ENCODE data around the gene EXOC1.

EXOC1 gene

DNA sequence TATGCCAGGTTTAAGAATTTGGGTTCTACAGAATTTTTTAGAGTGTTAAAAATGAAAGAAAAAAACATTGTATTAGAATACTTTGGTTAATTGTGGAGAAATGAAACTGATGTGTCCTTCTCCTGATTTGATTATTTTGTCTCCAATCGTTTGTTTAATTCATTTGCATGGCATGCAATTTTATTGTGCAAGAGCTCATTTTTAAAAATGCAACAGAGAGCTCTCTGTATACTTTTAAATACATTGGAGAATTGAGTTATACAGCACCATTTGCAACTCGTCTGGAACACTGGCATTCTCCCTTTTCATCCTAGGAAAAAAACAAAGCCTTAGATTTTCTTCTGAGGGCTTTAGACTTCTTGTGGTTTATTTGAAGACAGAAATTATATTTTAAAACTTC is 33.2 kb upstream of the EXOC1 start:
- Histone ChIP-seq H3F3A (ENCODE audit: control insufficient read depth, insufficient read depth) (no peaks in the 10 kb centered on the region), H3K79me2 (ENCODE audit: control insufficient read depth, low read length) (no peaks in the 10 kb centered on the region), H4K20me1 (ENCODE audit: control insufficient read depth, insufficient read depth, low read depth, low read length) (no peaks in the 10 kb centered on the region), H3K4me2 (ENCODE audit: low read length) (no peak overlapping the region), H3K27me3 (ENCODE audit: control insufficient read depth, low read length) (no peaks in the 10 kb centered on the region), H3K36me3 (ENCODE audit: control insufficient read depth, low read length) (no peaks in the 10 kb centered on the region), H3K9me2 (replicated peaks; ENCODE audit: control insufficient read depth, low read length) (no peaks in the 10 kb centered on the region), H3K4me1 (ENCODE audit: control insufficient read depth, low read length) (0 out of 2 replicates have a peak, but pooled peaks cover 4% of the 10 kb centered on the region), H3K4me3 (ENCODE audit: low read length) (no peak overlapping the region), H3K27ac (ENCODE audit: low read depth, low read length) (no peak overlapping the region), H3K9me3 (ENCODE audit: control insufficient read depth, insufficient read depth, low read length) (peaks cover 7% of the 10 kb centered on the region; the same call in 1 of the 2 replicates)
- TF ChIP-seq EZH2phosphoT487 (IDR thresholded peaks at IDR 0.05; ENCODE audit: borderline replicate concordance, low read length) = no peak
- TF ChIP-seq, protein P1, sequence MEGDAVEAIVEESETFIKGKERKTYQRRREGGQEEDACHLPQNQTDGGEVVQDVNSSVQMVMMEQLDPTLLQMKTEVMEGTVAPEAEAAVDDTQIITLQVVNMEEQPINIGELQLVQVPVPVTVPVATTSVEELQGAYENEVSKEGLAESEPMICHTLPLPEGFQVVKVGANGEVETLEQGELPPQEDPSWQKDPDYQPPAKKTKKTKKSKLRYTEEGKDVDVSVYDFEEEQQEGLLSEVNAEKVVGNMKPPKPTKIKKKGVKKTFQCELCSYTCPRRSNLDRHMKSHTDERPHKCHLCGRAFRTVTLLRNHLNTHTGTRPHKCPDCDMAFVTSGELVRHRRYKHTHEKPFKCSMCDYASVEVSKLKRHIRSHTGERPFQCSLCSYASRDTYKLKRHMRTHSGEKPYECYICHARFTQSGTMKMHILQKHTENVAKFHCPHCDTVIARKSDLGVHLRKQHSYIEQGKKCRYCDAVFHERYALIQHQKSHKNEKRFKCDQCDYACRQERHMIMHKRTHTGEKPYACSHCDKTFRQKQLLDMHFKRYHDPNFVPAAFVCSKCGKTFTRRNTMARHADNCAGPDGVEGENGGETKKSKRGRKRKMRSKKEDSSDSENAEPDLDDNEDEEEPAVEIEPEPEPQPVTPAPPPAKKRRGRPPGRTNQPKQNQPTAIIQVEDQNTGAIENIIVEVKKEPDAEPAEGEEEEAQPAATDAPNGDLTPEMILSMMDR (IDR thresholded peaks at IDR 0.05; ENCODE audit: low read depth, low read length, poor library complexity, severe bottlenecking) = no peak

DNA sequence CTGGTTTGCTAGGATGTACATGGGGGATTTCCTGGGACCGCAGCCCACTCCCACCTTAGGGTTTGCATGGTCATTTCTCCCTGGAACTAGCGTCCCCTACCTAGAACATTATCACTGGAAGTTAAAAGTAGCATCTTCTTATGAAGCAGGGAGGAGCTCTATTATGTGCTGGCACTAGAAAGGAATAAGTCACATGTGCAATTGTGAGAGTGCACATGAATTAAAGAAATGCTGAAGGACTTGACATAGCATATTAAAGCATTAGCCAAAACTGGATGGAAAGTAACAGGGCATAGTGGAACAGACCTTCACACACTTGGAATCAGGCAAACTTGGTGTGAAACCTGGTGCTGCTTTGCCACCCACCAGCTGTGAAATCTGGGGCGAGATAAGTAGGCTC is 31.1 kb upstream of the EXOC1 start:
- H3F3A ChIP-seq (ENCODE audit: control insufficient read depth, insufficient read depth) = no peaks in the 10 kb centered on the region
- TF ChIP-seq, protein P1 (IDR thresholded peaks at IDR 0.05; ENCODE audit: low read depth, low read length, poor library complexity, severe bottlenecking) = no peak
- no peak for TF ChIP-seq EZH2phosphoT487 (IDR thresholded peaks at IDR 0.05; ENCODE audit: borderline replicate concordance, low read length)
- no peak overlapping the region for H3K27ac ChIP-seq (ENCODE audit: low read depth, low read length)
- peaks cover 3% of the 10 kb centered on the region; the same call in 1 of the 2 replicates for H3K9me3 ChIP-seq (ENCODE audit: control insufficient read depth, insufficient read depth, low read length)
- H3K9me2 ChIP-seq (replicated peaks; ENCODE audit: control insufficient read depth, low read length) = no peaks in the 10 kb centered on the region
- H3K27me3 ChIP-seq (ENCODE audit: control insufficient read depth, low read length) = no peaks in the 10 kb centered on the region
- H3K4me1 ChIP-seq (ENCODE audit: control insufficient read depth, low read length) = no peaks in the 10 kb centered on the region
- no peak overlapping the region for H3K4me3 ChIP-seq (ENCODE audit: low read length)
- no peaks in the 10 kb centered on the region for H4K20me1 ChIP-seq (ENCODE audit: control insufficient read depth, insufficient read depth, low read depth, low read length)
- H3K36me3 ChIP-seq (ENCODE audit: control insufficient read depth, low read length) = no peaks in the 10 kb centered on the region
- no peaks in the 10 kb centered on the region for H3K79me2 ChIP-seq (ENCODE audit: control insufficient read depth, low read length)
- H3K4me2 ChIP-seq (ENCODE audit: low read length) = no peak overlapping the region

DNA sequence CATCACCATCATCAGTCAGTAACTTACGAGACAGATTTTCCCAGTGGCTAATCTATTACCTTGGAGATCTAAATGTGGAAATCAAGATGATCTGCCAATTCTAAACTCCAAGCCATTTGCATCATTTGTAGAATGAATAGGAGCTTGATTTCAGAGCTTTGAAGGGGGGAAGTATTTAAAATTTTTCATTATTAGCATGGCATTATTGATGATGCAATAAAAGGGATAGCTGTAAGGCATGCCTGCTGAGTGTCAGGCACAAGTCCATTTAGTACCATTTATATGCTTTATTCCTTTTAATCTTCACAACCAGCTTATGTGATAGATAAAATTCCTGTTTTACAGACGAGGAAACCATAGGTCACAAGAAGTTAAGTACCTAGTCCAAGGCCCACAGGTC is 28.6 kb upstream of the EXOC1 start:
- no peaks in the 10 kb centered on the region for H3K79me2 ChIP-seq (ENCODE audit: control insufficient read depth, low read length)
- no peak for TF ChIP-seq EZH2phosphoT487 (IDR thresholded peaks at IDR 0.05; ENCODE audit: borderline replicate concordance, low read length)
- TF ChIP-seq, protein P1 (IDR thresholded peaks at IDR 0.05; ENCODE audit: low read depth, low read length, poor library complexity, severe bottlenecking) = no peak
- no peaks in the 10 kb centered on the region for H3F3A ChIP-seq (ENCODE audit: control insufficient read depth, insufficient read depth)
- no peak overlapping the region for H3K27ac ChIP-seq (ENCODE audit: low read depth, low read length)
- H3K4me2 ChIP-seq (ENCODE audit: low read length) = no peak overlapping the region
- H3K4me1 ChIP-seq (ENCODE audit: control insufficient read depth, low read length) = no peaks in the 10 kb centered on the region
- H3K9me2 ChIP-seq (replicated peaks; ENCODE audit: control insufficient read depth, low read length) = no peaks in the 10 kb centered on the region
- H3K4me3 ChIP-seq (ENCODE audit: low read length) = no peak overlapping the region
- no peaks in the 10 kb centered on the region for H4K20me1 ChIP-seq (ENCODE audit: control insufficient read depth, insufficient read depth, low read depth, low read length)
- H3K27me3 ChIP-seq (ENCODE audit: control insufficient read depth, low read length) = no peaks in the 10 kb centered on the region
- H3K36me3 ChIP-seq (ENCODE audit: control insufficient read depth, low read length) = no peaks in the 10 kb centered on the region
- H3K9me3 ChIP-seq (ENCODE audit: control insufficient read depth, insufficient read depth, low read length) = no peaks in the 10 kb centered on the region
